B cell (primary cell): ENCODE results near the gene SEZ6L2.

ENCODE experiments used
- CTCF ChIP-seq: fragments of 200-600 bp; IDR thresholded peaks from one replicate; pipeline ENCODE4 v1.8.0; 2022; ENCODE audit warnings: antibody characterized with exemption, mild to moderate bottlenecking
- EZH2 ChIP-seq: IDR thresholded peaks from 2 replicates; pipeline ENCODE4 v1.6.1; 2012; ENCODE audit warnings: borderline replicate concordance, low read depth, mild to moderate bottlenecking, moderate library complexity, low read length; ENCODE audit not compliant: insufficient read depth, poor library complexity, severe bottlenecking

- TF ChIP-seq CTCF (no peak), EZH2 (no peak)
These were observed 23.0 kb upstream of the SEZ6L2 start for GRCh38 chr16:29922326-29922725.
